Neural crest cell (in vitro differentiated cells): ENCODE measurements around the gene PHF21B. TPM values are rescaled to one million over a fixed set of nuclear protein-coding genes. Genes with fewer than 3 reads are reported as not detected.

Experiments used
- DNase-seq: peaks from one replicate; pipeline ENCODE4 v3.0.0; 2021; ENCODE audit warnings: low read depth, mixed read lengths, low spot score
- H3K27ac Mint-ChIP-seq: one replicate; pipeline ENCODE4 v1.8.0; 2021; ENCODE audit warnings: mild to moderate bottlenecking, mixed read lengths; ENCODE audit not compliant: unreplicated experiment
- H3K27me3 Mint-ChIP-seq: 2 replicates; pipeline ENCODE4 v1.8.0; 2021; ENCODE audit warnings: low read depth, mild to moderate bottlenecking, mixed read lengths
- H3K36me3 Mint-ChIP-seq: 2 replicates; pipeline ENCODE4 v1.8.0; 2021; ENCODE audit warnings: low read depth, mild to moderate bottlenecking, mixed read lengths
- H3K4me1 Mint-ChIP-seq: 2 replicates; pipeline ENCODE4 v1.8.0; 2021; ENCODE audit warnings: mixed read lengths
- H3K4me3 Mint-ChIP-seq: one replicate; pipeline ENCODE4 v1.8.0; 2021; ENCODE audit warnings: mild to moderate bottlenecking, mixed read lengths
- H3K9me3 Mint-ChIP-seq: 2 replicates; pipeline ENCODE4 v1.8.0; 2021; ENCODE audit warnings: mixed read lengths
- CTCF ChIP-seq: fragments of 200-600 bp; sonication (generic); conservative IDR thresholded peaks from 2 replicates; pipeline ENCODE4 v1.5.0; 2021; ENCODE audit warnings: antibody characterized with exemption, mild to moderate bottlenecking
- total RNA-seq: library from RNA; stranded (reverse); gene quantifications from 2 replicates; pipeline ENCODE4 v1.2.1, GENCODE V29; 2021

The PHF21B gene
- total RNA-seq, 1 donor from 2014 or later = 40.4 TPM

- no peak for TF ChIP-seq CTCF
- Mint-ChIP-seq H3K36me3 (peaks cover 11% of the 10 kb centered on the region), H3K27me3 (no peaks in the 10 kb centered on the region), H3K4me3 (no peak overlapping the region), H3K9me3 (no peaks in the 10 kb centered on the region), H3K27ac (no peak overlapping the region), H3K4me1 (no peaks in the 10 kb centered on the region)
- DNase-seq = no peak
Observed at GRCh38 chr22:44884968-44885805, 124.6 kb downstream of the PHF21B start.

GRCh38 chr22:44884562-44884961 lies 125.2 kb downstream of the PHF21B start:
- Mint-ChIP-seq H3K4me1 (no peaks in the 10 kb centered on the region), H3K27me3 (no peaks in the 10 kb centered on the region), H3K36me3 (peaks cover 17% of the 10 kb centered on the region), H3K4me3 (no peak overlapping the region), H3K9me3 (no peaks in the 10 kb centered on the region), H3K27ac (no peak overlapping the region)
- no peak for DNase-seq
- no peak for TF ChIP-seq CTCF

GRCh38 chr22:44883011-44883421 lies 126.8 kb downstream of the PHF21B start:
- H3K27ac Mint-ChIP-seq = no peak overlapping the region
- H3K36me3 Mint-ChIP-seq = peaks cover 25% of the 10 kb centered on the region
- no peak for DNase-seq
- H3K4me1 Mint-ChIP-seq = no peaks in the 10 kb centered on the region
- no peaks in the 10 kb centered on the region for H3K9me3 Mint-ChIP-seq
- no peak for TF ChIP-seq CTCF
- H3K27me3 Mint-ChIP-seq = no peaks in the 10 kb centered on the region
- no peak overlapping the region for H3K4me3 Mint-ChIP-seq

- no peak for TF ChIP-seq CTCF
- no peak for DNase-seq
Observed at GRCh38 chr22:44882226-44882905, 127.4 kb downstream of the PHF21B start.

GRCh38 chr22:44881624-44882023 lies 128.2 kb downstream of the PHF21B start:
- no peak for DNase-seq
- Mint-ChIP-seq H3K4me3 (no peak overlapping the region), H3K27ac (no peak overlapping the region), H3K27me3 (no peaks in the 10 kb centered on the region), H3K36me3 (peaks cover 37% of the 10 kb centered on the region), H3K4me1 (no peaks in the 10 kb centered on the region), H3K9me3 (peaks cover 5% of the 10 kb centered on the region)
- no peak for TF ChIP-seq CTCF

More at GRCh38 chr22:44882226-44882905, 127.4 kb downstream of the PHF21B start:
- no peaks in the 10 kb centered on the region for H3K9me3 Mint-ChIP-seq
- H3K4me1 Mint-ChIP-seq = no peaks in the 10 kb centered on the region
- no peak overlapping the region for H3K27ac Mint-ChIP-seq
- H3K27me3 Mint-ChIP-seq = no peaks in the 10 kb centered on the region
- no peak overlapping the region for H3K4me3 Mint-ChIP-seq
- H3K36me3 Mint-ChIP-seq = peaks cover 30% of the 10 kb centered on the region
